NOMO-1 treated with DMSO at 0.1 percent for 48 hours (cell line): ENCODE results near the gene SNX10.
A peak's percentile ranks its signal among the peaks of the same experiment; 100 is the strongest.

Experiments
- DNase-seq: peaks from one replicate; lab custom pipeline; 2025; ENCODE audit not compliant: unreplicated experiment; lab: John Stamatoyannopoulos, UW

The SNX10 gene

GRCh38 chr7:26334166-26334859 lies 42.7 kb downstream of the SNX10 start:
- DNase-seq: no peak

- peak; percentile 59 for DNase-seq
Observed at GRCh38 chr7:26337232-26337865, 45.7 kb downstream of the SNX10 start.

DNA sequence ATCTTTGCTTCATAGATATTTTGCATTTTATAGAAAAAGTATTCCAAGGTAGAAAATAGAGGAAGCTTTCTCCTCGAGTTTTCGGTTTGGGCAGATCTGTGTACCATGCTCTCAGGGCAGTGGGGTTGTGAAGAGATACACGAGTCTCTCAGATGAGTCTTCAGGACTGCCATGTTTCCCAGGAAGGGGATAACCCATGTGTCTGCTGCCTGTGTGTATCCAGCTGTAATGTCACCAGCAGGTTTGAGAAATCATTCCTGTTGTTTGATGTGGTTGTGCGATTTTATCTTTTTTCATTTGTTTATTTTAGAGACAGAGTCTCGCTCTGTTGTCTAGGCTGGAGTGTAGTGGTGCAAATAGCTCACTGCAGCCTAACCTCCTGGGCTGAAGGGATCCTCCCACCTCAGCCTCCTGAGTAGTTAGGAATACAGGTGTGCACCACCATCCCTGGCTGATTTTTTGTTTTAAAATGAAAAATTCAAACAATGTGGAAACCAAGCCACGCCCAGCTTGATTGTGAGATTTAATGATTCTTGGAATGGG lies 48.9 kb downstream of the SNX10 start:
- no peak for DNase-seq

DNA sequence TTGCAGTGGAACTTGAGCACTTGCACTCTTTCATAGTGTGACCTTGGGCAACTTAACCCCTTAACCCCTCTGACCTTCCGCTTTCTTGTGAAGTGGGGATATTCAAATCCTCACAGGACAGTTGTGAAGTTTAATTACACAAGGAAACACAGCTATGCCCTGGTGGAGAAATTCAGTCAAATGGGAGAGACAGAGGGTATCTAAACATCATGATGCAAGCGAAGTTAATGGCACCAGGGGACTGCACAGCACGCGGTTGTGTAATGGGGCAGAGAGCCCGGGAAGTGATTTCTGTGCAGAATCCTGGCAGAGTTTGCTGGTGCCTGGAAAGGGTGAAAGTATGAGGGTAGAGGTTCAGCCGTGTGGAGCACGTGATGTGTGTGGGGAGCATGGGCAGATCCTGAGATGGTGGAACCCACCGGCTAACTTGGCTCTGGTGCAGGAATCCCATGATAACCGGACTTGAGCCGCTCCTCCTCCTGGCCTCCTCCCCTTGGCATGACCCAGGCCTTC lies 51.7 kb downstream of the SNX10 start:
- DNase-seq: no peak

GRCh38 chr7:26343837-26344236 lies 52.2 kb downstream of the SNX10 start:
- no peak for DNase-seq

GRCh38 chr7:26345202-26345601 lies 53.5 kb downstream of the SNX10 start:
- DNase-seq: no peak

DNA sequence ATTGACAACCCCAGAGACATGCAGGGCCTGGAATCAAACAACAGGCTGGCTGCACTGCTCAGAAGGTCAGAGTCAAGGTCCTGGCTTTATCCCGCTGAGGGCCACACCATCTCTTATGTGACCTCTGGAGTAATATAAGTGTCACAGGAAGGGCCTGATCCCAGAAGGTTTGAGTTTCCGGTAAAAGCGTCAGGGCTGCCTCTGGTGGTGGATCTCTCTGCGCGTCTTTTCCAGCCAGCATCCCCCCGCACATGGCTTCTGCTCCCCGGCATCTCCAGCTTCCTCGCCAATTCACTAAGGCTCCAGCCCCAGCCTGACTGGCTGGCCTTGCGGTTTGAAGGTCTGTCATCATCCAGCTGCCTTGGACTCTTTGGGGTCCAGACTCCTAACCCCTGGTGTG lies 54.2 kb downstream of the SNX10 start:
- DNase-seq: no peak

DNA sequence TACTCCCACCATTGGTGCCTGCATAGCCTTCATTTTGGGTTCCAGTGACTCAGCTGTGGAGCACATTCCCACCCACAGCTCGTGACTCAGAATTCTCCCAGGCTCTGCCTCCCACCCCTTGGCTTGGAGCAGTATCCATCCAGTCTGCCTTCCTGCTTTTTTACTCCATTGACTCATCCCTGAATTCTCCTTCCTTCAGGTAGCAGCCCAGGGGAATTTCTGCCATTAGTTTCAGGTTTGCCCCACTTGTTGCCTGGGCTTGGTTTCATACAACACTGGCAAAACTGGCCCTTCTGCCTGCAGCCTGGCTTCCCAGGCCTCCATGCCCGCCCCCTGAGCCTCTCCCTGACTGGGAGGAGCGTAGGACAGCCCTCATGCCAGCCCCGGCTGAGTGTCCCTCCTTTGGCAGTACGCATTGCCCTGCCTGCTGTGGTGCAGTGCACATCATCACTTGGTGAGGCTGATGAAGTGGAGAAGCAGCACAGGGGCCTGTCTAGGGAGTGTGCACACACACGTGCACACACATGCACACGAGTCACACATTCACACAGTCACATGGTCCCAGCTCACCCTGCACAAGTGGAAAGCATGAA lies 55.0 kb downstream of the SNX10 start:
- no peak for DNase-seq

DNA sequence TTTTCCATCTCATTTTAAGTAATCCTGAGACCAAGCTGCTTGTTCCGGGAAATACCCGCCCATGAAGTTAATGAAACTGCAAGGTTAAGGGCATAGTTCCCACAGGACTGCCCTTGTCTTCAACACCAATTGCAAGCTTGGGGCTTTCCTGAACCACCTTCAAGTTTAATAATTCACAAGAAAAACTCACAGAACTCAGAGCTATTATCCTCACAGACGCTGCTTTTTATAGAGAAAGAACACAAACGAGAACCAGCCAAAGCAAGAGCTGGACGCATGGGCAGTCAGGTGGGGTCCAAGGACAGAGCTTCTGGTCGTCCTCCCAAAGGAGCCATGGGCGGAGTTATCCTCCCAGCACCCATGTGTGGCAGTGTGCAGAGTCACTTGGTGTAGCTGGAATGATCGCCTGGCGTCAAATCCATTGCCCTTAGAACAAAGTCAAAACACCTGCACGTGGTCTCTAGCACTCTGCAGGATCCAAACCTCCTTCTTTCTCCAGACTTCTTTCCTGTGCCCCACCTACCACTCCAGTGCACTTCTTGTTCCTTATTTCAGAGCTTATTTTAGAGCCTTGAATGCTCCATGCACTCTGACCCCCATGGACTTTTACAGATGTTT lies 56.7 kb downstream of the SNX10 start:
- DNase-seq: no peak

GRCh38 chr7:26349005-26349915 lies 57.6 kb downstream of the SNX10 start:
- DNase-seq: no peak

DNA sequence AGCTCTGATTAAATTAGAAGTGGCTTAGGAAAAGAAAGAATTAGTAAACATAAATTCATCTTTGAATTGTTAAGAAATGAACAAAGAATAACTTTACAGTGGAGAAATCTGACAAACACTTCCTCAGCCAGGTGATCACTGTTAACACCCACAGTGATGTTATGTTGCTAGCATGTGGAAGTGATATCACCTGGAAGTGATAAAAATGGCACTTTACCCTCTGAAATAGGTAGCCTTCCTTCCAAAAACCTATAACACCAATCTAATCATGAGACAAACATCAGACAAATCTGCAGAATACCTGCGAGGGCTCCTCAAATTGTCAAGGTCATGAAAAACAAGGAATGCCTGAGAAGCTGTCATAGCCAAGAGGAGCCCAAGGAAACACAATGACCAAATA lies 59.5 kb downstream of the SNX10 start:
- no peak for DNase-seq

GRCh38 chr7:26356229-26356628 lies 64.6 kb downstream of the SNX10 start:
- DNase-seq: no peak

DNA sequence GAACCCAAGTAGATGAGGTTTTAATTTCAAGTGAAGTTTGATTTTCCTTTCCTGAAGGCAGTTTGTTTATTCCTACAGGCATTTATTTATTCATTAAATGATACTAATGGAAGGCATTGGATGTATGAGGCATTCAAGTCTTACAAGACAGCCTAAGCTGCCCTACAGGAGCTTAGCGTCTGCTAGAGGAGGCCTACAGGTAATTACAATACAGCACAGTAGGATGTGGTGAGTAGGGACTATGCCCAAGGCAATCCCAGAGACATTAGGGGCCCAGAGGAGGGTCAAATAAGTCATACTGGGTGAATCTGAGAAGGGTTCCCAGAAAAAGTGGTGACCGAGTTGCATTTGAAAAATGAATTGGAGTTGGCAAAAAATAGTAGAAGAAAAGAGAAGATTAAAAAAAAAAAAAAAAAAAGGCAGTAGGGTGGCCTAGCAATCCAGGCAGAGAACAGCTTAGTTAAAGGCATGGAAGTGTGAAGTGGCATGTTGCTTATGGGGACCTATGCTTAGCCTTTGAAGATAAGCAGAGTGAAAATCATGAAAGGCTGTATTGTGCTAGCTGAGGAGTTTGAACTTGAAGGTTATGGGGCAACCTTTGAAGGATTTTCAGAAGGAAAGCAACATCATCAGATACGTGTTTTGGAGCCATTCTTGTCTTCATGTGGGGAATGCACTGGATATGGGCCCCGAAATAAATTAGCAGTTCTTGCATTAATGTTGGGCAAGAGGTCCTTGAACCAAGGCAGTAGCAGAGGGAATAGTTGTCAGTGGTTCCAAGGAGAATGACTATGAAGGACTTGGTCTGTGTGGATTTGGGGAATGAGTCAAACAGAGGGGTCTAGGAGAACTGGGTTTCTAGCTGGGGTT lies 65.5 kb downstream of the SNX10 start:
- DNase-seq: no peak

DNA sequence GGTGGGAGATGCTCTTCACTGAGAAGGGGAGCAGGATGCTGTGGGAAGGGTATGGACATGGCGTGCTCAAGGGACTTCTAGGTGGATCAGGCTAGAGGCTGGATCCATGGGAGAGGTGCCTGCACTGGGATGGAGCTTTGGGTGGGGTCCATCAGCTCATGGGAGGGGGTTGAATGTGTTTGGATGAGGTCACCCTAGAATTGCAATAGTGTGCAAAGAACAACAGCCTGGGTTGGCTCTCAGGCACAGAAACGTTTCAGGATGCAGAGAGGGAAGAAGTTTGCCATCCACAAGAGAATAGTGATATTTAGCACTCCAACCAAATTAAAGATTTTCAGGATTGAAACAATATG lies 66.1 kb downstream of the SNX10 start:
- DNase-seq: no peak

GRCh38 chr7:26360650-26361049 lies 69.0 kb downstream of the SNX10 start:
- peak; percentile 68 for DNase-seq

DNA sequence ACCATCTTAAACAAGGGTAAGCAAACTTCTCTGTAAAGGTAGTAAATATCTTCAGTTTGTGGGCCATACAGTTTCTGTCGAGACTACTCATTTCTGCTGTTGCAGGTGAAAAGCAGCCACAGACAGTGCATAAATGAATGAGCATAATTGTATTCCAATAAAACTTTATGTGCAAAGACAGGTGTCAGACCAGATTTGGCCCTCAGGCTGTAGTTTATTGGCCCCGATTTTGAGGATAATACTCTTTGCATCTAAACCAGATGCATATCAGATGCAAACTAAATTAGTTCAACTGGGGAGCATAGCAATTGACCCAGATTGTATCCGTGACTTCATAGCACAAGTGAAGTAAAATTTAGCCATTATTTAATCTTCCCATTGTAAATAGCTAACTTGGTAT lies 70.0 kb downstream of the SNX10 start:
- DNase-seq: no peak

DNA sequence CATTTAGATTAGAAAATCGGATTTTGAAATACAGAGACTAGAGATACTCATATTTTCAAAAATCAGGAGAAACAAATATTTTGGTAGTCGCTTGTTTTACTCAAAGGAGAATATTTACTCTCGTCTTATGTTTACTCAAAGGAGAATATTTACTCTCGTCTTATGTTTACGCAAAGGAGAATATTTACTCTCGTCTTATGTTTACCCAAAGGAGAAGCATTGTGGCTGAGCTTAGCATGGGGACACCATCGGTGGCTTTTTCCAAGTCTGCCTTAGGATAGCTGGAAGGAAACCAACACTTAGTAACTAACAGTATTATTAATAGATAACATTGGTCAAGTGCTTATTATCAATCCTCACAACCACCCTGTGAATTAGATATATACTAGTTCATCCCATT lies 71.8 kb downstream of the SNX10 start:
- DNase-seq: no peak

GRCh38 chr7:26365077-26365900 lies 73.6 kb downstream of the SNX10 start:
- peak; percentile 89 for DNase-seq

GRCh38 chr7:26365901-26366275 lies 74.2 kb downstream of the SNX10 start:
- no peak for DNase-seq
